DMS79 treated with DMSO at 0.1 percent for 48 hours (cell line): Measurements from ENCODE around the gene PTPDC1.

ENCODE experiments used
- DNase-seq: peaks from one replicate; lab custom pipeline; 2025; lab: John Stamatoyannopoulos, UW

PTPDC1 gene

DNA sequence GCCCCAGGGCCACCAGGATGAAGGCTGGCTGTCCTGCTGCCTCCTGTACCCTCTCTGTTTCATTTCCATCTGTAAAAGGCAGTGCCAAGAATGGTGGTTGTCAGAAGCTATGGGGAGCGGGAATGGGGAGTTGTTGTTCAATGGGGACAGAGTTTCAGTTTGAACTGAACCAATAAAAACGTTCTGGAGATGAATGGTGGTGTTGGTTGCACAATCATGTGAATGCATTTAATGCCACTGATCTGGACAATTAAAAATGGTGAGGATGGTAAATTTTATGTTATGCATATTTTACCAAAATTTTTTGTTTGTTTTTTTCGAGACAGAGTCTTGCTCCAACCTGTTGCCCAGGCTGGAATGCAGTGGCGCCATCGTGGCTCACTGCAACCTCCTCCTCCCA lies 58.1 kb downstream of the PTPDC1 start:
- no peak for DNase-seq

DNA sequence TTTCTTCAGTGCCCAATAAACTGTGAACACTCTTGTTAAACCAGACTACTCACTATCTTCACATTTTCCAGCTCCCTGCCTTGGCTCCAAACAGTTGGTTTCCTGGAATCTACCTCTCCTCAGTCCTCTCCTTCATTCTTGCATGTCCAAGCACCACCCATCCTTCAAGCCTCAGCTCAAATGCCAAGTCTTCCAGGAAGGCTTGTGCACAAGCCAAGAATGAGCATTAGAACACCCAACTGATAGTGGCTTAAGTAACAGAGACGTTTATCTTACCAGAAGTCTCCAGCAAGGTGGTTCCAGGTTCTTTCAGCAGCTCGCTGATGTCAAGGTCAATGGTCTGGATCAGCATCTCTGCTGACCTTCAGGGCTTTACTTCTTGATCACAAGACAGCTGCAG lies 60.1 kb downstream of the PTPDC1 start:
- DNase-seq: no peak

DNA sequence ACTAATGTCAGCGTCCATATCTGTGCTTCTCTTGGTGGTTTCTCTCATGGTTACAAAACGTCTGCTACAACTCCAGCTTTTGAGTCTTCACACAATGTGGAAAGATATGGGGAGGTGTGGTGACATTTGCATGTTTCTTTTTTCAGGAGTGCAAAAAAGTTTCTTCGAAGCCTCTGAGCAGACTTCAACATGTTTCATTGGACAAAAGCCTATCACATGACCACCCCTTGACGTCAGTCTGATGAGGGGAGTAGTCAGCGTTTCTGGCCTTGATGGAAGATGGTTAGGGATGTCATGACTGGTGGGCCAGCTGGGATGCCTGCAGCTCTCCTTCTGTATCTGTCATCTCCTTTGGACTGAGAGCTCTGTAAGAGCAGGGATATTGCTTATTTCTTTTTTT lies 61.4 kb downstream of the PTPDC1 start:
- DNase-seq: no peak

- no peak for DNase-seq
Measured at GRCh38 chr9:94147776-94148175, 63.5 kb downstream of the PTPDC1 start.

DNA sequence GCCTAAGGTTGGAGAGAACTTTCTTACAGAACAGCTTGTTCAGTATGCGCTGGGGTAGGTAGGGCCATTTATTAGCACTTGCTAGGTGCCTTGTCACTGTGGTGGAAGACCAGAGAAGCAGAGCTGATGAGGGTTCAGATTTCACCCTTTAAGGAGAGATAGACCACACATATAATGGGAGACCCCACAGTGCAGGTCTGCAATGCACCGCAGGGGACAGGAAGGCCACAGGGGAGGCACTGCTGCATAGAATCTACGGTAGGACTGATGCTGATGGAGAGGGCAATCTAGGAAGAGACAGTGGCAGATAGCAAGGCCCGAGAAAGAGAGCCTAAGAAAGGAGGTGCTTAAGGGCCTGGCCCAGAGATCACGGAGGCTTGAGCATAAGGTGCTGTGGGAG lies 64.2 kb downstream of the PTPDC1 start:
- no peak for DNase-seq

DNA sequence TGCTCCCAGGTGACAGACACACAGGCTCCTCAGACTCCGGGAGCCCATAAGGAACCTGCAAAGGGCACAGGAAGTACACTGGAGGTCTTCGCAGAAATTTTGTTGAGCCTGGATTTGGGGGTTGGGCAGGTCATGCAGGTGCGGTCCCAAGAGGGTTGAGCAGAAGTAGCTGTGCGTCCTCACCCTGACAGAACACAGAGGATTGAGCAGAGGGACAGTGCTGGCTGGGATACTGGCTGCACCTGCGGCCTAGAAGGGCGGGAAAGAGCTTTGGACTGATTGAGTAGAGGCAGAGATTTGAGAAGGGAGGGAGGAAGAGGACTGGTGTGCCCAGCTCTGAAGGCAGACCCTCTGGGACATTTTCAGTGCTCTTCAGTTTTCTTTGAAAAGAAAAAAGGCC lies 65.4 kb downstream of the PTPDC1 start:
- DNase-seq: no peak

GRCh38 chr9:94150279-94150828 lies 66.1 kb downstream of the PTPDC1 start:
- no peak for DNase-seq

- DNase-seq: no peak
Measured at GRCh38 chr9:94150890-94151650, 66.8 kb downstream of the PTPDC1 start.

DNA sequence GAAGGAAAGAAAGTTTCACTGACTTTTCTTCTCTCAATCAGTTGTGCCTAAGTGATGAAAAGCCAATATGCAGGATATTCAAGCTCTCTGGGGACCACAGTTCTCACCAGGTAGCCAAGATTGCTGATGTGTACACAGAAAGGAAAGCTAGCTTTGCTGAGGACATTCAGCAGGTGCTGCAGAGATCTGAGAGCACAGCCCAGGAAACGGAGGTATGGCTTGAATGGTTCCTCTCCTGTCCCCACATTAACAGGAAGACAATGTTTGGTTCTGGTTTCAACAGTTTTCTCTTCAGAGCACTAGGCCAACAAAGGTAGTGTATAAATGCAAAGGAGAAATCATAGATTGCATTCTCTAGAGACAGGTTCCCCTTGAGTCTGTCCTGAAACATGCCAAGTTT lies 69.6 kb downstream of the PTPDC1 start:
- DNase-seq: no peak

- DNase-seq: no peak
Measured at GRCh38 chr9:94156348-94157049, 72.2 kb downstream of the PTPDC1 start.

GRCh38 chr9:94157050-94157801 lies 73.0 kb downstream of the PTPDC1 start:
- DNase-seq: peak; percentile 42
